ENCODE results near the gene ABCA9.

ABCA9 gene

DNA sequence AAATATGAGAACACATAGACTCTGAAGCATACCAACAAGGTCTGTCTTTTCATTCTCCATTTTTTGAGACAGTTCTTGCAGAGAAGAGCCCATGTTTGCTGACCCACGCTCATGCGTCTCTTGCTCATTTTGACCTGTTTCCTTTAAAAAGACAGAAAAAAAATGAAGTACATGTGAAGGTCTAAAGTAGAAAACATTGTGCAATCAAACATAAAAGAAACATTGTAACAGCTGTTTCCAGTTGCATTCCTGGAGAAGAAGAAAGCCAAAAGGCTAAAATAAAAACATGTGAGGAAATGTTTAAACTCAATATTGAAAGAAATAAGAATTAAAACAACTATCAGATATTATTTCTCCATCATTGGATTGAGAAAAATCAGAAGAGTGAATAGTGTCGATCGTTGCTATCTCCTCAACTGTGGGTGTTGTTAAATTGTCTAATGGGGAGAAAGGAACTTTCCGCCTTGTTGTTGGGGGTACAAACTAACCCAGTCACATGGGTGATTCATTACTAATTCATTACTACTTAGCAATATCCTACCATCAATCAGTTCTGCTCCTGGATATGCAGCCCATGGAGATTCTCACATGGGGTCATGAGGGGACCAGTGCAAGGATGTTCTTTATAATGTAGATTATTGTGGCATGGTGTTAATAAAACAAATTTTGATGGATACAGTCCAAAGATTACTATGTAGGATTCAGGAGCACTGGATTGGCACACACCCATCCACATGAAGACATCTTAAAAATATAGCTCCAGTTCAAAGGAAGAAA is 9.5 kb downstream of the ABCA9 start:
- H3K9me3 ChIP-seq (ENCODE audit: control insufficient read depth, low read length), result no peaks in the 10 kb centered on the region
- WGBS, 2 experiments (ENCODE audit: insufficient coverage in 2 of 2), result 100% methylated on average over 1 to 2 of the region's 5 CpGs
- H3K4me1 ChIP-seq (ENCODE audit: control insufficient read depth, insufficient read depth, low read length, poor library complexity, severe bottlenecking), result peaks cover 10% of the 10 kb centered on the region
- no peak overlapping the region for H3K4me3 ChIP-seq (ENCODE audit: extremely low read depth, insufficient read depth, low read length, poor library complexity, severe bottlenecking)
- H3K36me3 ChIP-seq (ENCODE audit: control insufficient read depth, insufficient read depth, low read length), result no peaks in the 10 kb centered on the region
- no peak overlapping the region for H3K27ac ChIP-seq (ENCODE audit: low read depth, low read length, severe bottlenecking)

DNA sequence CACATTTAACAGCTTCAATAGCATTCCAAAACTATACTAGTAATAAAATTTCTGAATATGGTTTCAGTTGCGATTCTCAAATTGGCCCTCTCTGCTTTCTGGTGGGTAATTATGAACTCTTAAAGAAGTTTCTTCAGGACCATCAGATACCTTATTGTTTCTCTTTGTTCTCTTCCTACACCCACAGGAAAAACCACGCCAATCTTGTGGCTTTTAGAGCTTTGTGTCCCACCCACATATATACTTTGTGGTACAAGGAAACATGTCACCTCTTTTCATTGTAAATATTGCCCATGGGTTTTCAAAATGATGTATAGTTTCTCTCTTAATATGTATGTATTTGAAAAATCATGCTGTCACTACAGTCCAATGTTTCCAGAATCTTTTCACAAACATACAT is 12.1 kb downstream of the ABCA9 start:
- Histone ChIP-seq H3K4me1 (ENCODE audit: control insufficient read depth, insufficient read depth, low read length, poor library complexity, severe bottlenecking) (peaks cover 10% of the 10 kb centered on the region), H3K9me3 (ENCODE audit: control insufficient read depth, low read length) (no peaks in the 10 kb centered on the region), H3K4me3 (ENCODE audit: extremely low read depth, insufficient read depth, low read length, poor library complexity, severe bottlenecking) (no peak overlapping the region), H3K36me3 (ENCODE audit: control insufficient read depth, insufficient read depth, low read length) (no peaks in the 10 kb centered on the region), H3K27ac (ENCODE audit: low read depth, low read length, severe bottlenecking) (peak overlapping the region; percentile 96)
- WGBS, 2 experiments (ENCODE audit: insufficient coverage in 2 of 2), result 100% methylated on average over 1 of the region's 2 CpGs; no CpG with 5 or more reads in 1 of the 2 experiments

DNA sequence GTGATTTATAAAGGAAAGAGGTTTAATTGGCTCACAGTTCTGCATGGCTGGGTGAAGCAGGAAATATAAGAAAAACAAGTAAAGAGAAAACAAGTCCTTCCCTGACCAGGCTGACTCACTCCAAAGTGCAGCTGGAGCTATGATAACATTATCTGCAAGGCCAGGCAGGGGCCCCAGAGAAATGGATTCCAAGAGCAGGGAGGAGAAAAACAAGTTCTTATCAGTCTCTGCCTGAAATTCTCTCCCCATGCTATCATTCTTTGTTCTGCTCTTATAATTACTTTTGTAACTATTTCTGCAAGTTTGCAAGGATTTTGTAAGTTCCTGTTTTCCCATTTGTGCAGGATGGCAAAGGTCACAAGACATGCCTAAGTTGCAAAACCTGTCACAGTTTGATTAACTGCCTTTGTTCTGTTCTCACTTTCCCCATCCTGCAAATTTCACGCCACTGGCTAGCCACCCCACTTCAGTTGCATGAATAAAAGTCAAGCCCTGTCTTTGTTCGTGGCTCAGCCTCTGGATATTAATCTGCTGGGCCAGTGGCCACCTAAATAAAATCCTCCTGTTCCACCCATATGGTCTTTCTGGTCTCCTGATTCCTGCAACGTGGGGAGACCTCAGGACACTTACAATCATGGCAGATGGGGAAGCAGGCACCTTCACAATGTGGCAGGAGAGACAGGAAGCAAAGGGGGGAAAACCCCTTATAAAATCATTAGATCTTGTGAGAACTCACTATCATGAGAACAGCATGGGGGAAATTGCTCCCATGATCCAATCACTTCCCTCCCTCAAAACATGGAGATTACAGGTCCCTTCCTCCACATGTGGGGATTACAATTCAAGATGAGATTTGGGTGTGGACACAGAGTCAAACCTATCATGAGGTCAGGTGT is 13.1 kb downstream of the ABCA9 start:
- Histone ChIP-seq H3K36me3 (ENCODE audit: control insufficient read depth, insufficient read depth, low read length) (no peaks in the 10 kb centered on the region), H3K4me1 (ENCODE audit: control insufficient read depth, insufficient read depth, low read length, poor library complexity, severe bottlenecking) (peaks cover 10% of the 10 kb centered on the region), H3K27ac (ENCODE audit: low read depth, low read length, severe bottlenecking) (peak overlapping the region; percentile 96), H3K9me3 (ENCODE audit: control insufficient read depth, low read length) (no peaks in the 10 kb centered on the region), H3K4me3 (ENCODE audit: extremely low read depth, insufficient read depth, low read length, poor library complexity, severe bottlenecking) (no peak overlapping the region)
- whole genome bisulfite sequencing, 2 experiments (ENCODE audit: insufficient coverage in 2 of 2), result 35 to 60% methylated on average over 1 to 2 of the region's 3 CpGs

DNA sequence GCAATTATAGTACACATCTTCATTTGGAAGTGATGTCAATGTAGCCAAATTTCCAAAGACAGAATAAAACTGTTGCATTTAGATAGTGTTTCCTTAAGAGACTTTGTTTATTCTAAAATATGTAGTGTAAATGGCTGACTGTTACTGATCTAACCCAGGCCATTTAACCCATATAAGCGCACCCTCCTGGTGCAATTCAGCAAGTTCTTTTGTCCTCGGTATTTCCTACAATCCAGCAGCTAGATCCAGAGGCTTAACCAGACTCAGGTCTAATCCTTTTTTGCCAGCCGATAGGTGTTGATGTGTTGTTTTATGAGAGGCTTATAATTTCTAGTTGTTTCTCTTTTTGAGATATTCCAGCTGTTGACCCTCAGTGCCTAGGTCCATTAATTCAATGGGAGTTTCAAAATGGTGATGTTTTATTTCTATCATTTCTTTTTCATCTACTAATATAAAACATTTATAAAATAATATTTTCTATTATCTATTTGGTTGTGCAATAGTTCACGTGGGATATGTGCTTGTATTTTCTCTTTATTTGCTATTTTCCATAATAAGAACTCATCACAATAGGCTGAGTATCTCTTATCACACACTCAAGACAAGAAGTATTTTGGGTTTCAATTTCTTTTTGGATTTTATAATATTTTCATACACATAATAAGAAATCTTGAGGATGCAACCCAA is 14.5 kb downstream of the ABCA9 start:
- WGBS, 2 experiments (ENCODE audit: insufficient coverage in 2 of 2), result 93% methylated on average over 2 of the region's 4 CpGs; no CpG with 5 or more reads in 1 of the 2 experiments
- H3K27ac ChIP-seq (ENCODE audit: low read depth, low read length, severe bottlenecking), result no peak overlapping the region
- peaks cover 10% of the 10 kb centered on the region for H3K4me1 ChIP-seq (ENCODE audit: control insufficient read depth, insufficient read depth, low read length, poor library complexity, severe bottlenecking)
- no peak overlapping the region for H3K4me3 ChIP-seq (ENCODE audit: extremely low read depth, insufficient read depth, low read length, poor library complexity, severe bottlenecking)
- H3K36me3 ChIP-seq (ENCODE audit: control insufficient read depth, insufficient read depth, low read length), result no peaks in the 10 kb centered on the region
- no peaks in the 10 kb centered on the region for H3K9me3 ChIP-seq (ENCODE audit: control insufficient read depth, low read length)

DNA sequence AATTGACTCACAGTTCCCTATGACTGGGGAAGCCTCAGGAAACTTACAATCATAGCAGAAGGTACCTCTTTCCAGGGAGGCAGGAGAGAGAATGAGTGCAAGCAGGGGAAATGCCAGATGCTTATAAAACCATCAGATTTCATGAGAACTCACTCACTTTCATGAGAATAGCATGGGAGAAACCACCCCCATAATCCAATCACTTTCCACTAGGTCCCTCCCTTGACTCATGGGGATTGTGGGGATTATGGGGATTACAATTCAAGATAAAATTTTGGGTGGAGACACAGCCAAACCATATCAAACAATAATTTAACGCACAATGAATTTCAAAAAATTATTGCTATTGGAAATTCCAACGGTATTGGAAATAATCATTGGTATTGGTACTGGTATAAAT is 15.1 kb downstream of the ABCA9 start:
- peaks cover 10% of the 10 kb centered on the region for H3K4me1 ChIP-seq (ENCODE audit: control insufficient read depth, insufficient read depth, low read length, poor library complexity, severe bottlenecking)
- no peak overlapping the region for H3K4me3 ChIP-seq (ENCODE audit: extremely low read depth, insufficient read depth, low read length, poor library complexity, severe bottlenecking)
- H3K36me3 ChIP-seq (ENCODE audit: control insufficient read depth, insufficient read depth, low read length), result no peaks in the 10 kb centered on the region
- no peak overlapping the region for H3K27ac ChIP-seq (ENCODE audit: low read depth, low read length, severe bottlenecking)
- WGBS, 2 experiments (ENCODE audit: insufficient coverage in 2 of 2), result no CpG with 5 or more reads among the region's 2 CpGs
- H3K9me3 ChIP-seq (ENCODE audit: control insufficient read depth, low read length), result no peaks in the 10 kb centered on the region

DNA sequence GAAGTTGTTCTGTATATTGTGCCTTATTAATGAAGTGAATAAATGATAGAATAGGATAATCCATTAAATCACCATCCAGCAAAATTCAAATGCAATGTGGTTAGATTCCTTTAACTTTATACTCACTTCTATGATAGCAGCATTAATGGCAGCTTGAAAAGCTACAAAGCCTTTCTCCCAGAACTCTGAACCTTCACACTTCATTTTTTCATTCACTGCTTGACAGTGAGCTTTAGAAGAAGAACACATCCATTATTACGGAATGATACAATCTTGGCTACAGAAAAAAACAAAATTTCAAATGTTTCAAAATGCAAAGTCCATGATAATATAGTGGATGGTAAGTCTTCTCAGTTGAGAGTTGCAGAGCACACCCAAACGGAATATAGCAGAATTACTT is 16.4 kb downstream of the ABCA9 start:
- no peaks in the 10 kb centered on the region for H3K9me3 ChIP-seq (ENCODE audit: control insufficient read depth, low read length)
- H3K27ac ChIP-seq (ENCODE audit: low read depth, low read length, severe bottlenecking), result no peak overlapping the region
- H3K4me1 ChIP-seq (ENCODE audit: control insufficient read depth, insufficient read depth, low read length, poor library complexity, severe bottlenecking), result peaks cover 10% of the 10 kb centered on the region
- 100% methylated on average over 1 of the region's 2 CpGs; no CpG with 5 or more reads in 1 of the 2 experiments for WGBS, 2 experiments (ENCODE audit: insufficient coverage in 2 of 2)
- H3K36me3 ChIP-seq (ENCODE audit: control insufficient read depth, insufficient read depth, low read length), result no peaks in the 10 kb centered on the region
- H3K4me3 ChIP-seq (ENCODE audit: extremely low read depth, insufficient read depth, low read length, poor library complexity, severe bottlenecking), result no peak overlapping the region

DNA sequence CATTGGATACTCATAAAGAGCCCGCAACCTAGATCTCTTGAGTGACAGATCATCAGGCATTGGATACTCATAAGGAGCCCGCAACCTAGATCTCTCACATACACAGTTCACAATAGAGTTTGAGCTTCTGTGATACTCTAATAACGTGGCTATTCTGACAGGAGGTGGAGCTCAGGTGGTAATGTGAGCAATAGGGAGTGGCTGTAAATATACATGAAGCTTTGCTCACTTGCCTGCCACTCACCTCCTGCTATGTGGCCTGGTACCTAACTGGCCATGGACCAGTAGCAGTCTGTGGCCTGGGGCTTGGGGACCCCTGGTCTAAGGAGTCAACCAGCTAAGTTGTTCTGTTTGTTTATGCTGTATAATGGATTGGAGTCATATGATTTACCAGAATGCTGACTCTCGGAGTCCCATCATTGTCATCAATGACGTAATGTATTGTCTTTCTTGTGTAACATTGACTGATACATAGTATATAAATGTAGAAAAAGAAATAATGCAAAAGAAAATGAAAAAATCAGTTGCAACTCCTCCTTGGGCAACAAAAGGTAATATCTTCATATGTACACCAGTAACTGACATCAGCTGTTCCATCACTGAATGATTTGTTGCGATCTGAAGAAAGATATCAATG is 17.5 kb downstream of the ABCA9 start:
- Histone ChIP-seq H3K27ac (ENCODE audit: low read depth, low read length, severe bottlenecking) (no peak overlapping the region), H3K4me3 (ENCODE audit: extremely low read depth, insufficient read depth, low read length, poor library complexity, severe bottlenecking) (no peak overlapping the region), H3K4me1 (ENCODE audit: control insufficient read depth, insufficient read depth, low read length, poor library complexity, severe bottlenecking) (peaks cover 8% of the 10 kb centered on the region), H3K9me3 (ENCODE audit: control insufficient read depth, low read length) (no peaks in the 10 kb centered on the region), H3K36me3 (ENCODE audit: control insufficient read depth, insufficient read depth, low read length) (no peaks in the 10 kb centered on the region)
- 92 to 100% methylated on average over 2 to 3 of the region's 6 CpGs for WGBS, 2 experiments (ENCODE audit: insufficient coverage in 2 of 2)

DNA sequence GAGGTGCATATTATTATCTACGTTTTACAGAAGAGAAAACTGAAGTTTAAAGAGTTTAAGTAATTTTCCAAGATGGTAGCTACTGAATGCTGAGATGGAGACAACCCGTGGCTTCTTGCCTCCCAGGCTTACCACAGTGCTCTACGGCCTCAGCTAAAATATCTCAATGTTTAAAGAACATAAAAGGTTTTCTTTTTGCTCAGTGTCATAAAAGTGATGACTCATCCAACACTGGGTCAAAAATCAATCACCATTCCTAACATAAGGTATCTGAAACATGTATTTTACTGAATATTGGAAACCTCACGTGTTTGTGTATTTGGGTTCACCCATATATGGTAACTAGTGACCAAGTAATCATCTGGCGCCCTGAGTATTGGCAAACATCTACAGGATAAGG is 18.4 kb downstream of the ABCA9 start:
- H3K4me3 ChIP-seq (ENCODE audit: extremely low read depth, insufficient read depth, low read length, poor library complexity, severe bottlenecking), result no peak overlapping the region
- no peaks in the 10 kb centered on the region for H3K9me3 ChIP-seq (ENCODE audit: control insufficient read depth, low read length)
- WGBS, 2 experiments (ENCODE audit: insufficient coverage in 2 of 2), result no CpG with 5 or more reads among the region's 5 CpGs
- peaks cover 5% of the 10 kb centered on the region for H3K4me1 ChIP-seq (ENCODE audit: control insufficient read depth, insufficient read depth, low read length, poor library complexity, severe bottlenecking)
- no peaks in the 10 kb centered on the region for H3K36me3 ChIP-seq (ENCODE audit: control insufficient read depth, insufficient read depth, low read length)
- no peak overlapping the region for H3K27ac ChIP-seq (ENCODE audit: low read depth, low read length, severe bottlenecking)

DNA sequence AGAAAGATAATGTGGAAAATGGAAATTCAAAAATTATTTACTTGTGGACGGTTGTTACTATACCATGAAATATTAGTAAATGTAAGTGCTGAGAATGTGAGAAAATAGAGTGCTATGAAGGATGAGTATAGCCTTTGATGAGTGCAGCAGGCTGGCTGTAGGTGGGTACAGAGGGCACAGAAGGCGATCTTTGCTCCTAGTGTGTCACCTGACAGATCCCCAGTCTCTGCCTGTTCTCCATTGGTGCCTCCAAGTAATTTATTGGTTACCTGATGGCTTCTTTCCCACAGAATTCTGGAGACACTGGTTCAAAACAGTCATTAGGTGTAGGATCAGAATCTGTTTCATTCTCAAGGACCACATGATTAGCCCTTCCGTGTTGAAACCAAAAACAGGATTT is 28.9 kb downstream of the ABCA9 start:
- Histone ChIP-seq H3K36me3 (ENCODE audit: control insufficient read depth, insufficient read depth, low read length) (no peaks in the 10 kb centered on the region), H3K4me1 (ENCODE audit: control insufficient read depth, insufficient read depth, low read length, poor library complexity, severe bottlenecking) (peaks cover 5% of the 10 kb centered on the region), H3K9me3 (ENCODE audit: control insufficient read depth, low read length) (no peaks in the 10 kb centered on the region), H3K4me3 (ENCODE audit: extremely low read depth, insufficient read depth, low read length, poor library complexity, severe bottlenecking) (no peak overlapping the region), H3K27ac (ENCODE audit: low read depth, low read length, severe bottlenecking) (no peak overlapping the region)
- 95 to 98% methylated on average over 2 to 3 of the region's 3 CpGs for WGBS, 2 experiments (ENCODE audit: insufficient coverage in 2 of 2)

DNA sequence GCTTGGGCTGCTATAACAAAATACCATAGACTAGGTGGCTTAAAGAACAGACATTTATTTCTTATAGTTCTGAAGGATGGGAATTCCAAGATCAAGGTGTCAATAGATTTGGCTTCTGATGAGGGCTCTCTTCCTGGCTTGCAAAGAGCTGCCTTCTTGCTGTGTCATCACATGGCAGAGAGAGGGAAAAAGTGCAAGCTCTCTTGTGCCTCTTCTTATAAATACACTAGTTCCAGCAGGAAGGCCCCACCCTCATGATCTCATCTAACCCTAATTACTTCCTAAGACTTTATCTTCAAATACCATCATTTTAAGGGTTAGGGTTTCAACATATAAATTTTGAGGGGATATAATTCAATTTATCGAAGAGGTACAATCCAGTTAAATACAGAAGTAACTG is 30.6 kb downstream of the ABCA9 start:
- Histone ChIP-seq H3K9me3 (ENCODE audit: control insufficient read depth, low read length) (no peaks in the 10 kb centered on the region), H3K4me1 (ENCODE audit: control insufficient read depth, insufficient read depth, low read length, poor library complexity, severe bottlenecking) (peaks cover 5% of the 10 kb centered on the region), H3K4me3 (ENCODE audit: extremely low read depth, insufficient read depth, low read length, poor library complexity, severe bottlenecking) (no peak overlapping the region), H3K36me3 (ENCODE audit: control insufficient read depth, insufficient read depth, low read length) (no peaks in the 10 kb centered on the region), H3K27ac (ENCODE audit: low read depth, low read length, severe bottlenecking) (no peak overlapping the region)
- 100% methylated on average over 1 of the region's 1 CpG; no CpG with 5 or more reads in 1 of the 2 experiments for WGBS, 2 experiments (ENCODE audit: insufficient coverage in 2 of 2)

Measured in mesodermal cell (in vitro differentiated cells).